DND-41 (cell line): ENCODE results near the gene GABBR2.

Experiments
- EZH2 ChIP-seq: IDR thresholded peaks from 3 replicates; pipeline ENCODE4 v1.6.1; 2012; ENCODE audit warnings: borderline replicate concordance, low read depth, mild to moderate bottlenecking, moderate library complexity, low read length, inconsistent platforms; ENCODE audit not compliant: severe bottlenecking
- TF ChIP-seq, protein P1 (sequence below): IDR thresholded peaks from 2 replicates; pipeline ENCODE4 v1.5.1; 2012; ENCODE audit warnings: borderline replicate concordance, low read length, moderate library complexity, mild to moderate bottlenecking; ENCODE audit not compliant: poor library complexity, severe bottlenecking; ENCODE audit errors: extremely low read depth

DNA sequence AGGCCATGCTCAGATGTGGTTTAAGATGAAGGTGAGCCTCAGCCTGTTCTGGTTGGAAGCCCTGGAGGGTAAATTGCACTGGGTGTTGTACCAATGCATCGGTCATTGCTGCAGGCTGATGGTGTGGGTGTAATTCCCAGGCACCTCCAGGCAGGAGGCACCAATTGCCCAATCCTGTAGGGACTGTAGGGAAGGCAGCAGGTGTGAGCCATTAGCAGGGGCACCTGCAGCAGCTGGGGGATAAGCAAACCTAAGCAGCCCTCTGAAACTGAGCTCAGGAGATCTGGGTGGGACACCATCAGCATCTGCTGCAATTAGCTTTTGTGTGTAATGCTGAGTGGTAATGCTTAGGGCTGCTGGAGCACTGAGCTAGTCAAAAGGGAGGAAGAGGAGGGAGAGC, 263.2 kb downstream of the GABBR2 start:
- TF ChIP-seq, protein P1, sequence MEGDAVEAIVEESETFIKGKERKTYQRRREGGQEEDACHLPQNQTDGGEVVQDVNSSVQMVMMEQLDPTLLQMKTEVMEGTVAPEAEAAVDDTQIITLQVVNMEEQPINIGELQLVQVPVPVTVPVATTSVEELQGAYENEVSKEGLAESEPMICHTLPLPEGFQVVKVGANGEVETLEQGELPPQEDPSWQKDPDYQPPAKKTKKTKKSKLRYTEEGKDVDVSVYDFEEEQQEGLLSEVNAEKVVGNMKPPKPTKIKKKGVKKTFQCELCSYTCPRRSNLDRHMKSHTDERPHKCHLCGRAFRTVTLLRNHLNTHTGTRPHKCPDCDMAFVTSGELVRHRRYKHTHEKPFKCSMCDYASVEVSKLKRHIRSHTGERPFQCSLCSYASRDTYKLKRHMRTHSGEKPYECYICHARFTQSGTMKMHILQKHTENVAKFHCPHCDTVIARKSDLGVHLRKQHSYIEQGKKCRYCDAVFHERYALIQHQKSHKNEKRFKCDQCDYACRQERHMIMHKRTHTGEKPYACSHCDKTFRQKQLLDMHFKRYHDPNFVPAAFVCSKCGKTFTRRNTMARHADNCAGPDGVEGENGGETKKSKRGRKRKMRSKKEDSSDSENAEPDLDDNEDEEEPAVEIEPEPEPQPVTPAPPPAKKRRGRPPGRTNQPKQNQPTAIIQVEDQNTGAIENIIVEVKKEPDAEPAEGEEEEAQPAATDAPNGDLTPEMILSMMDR = no peak
- no peak for TF ChIP-seq EZH2
